Measurements from ENCODE around the gene FOXA2. TPM values are rescaled to one million over a fixed set of nuclear protein-coding genes. Genes with fewer than 3 reads are reported as not detected.

FOXA2 gene
- polyA plus RNA-seq, 1 experiment: not detected

DNA sequence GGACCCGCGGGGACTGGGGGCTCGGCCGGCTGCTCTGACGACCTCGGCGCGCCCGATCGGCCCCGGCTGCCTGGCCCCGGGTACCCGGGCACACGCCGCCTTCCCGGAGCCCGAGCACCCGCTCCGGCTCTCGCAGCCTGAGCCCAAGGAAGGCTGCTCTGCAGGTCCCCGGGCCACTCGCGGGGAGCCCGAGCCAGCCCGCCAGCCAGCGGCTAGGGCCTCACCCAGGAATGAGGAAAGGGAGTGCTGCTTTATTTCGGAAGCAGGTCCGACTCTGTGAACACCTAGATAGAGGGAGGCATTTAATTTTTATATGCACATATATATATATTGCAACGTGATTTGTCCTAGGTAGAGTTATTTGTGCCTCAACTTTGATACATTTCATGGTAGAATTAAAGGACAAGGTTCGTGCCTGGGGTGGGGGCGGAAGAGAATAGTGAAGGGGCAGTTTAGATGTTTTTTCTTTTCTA, 15.5 kb downstream of the FOXA2 start:
- CTCF ChIA-PET: no interaction called here
- POLR2A ChIA-PET: no interaction called here
- Histone ChIP-seq H3K27me3 (ENCODE audit: control insufficient read depth, insufficient read depth, low read length) (peaks cover 15% of the 10 kb centered on the region), H3K36me3 (ENCODE audit: control insufficient read depth, insufficient read depth, low read length) (no peaks in the 10 kb centered on the region), H3K4me3 (ENCODE audit: low read depth, low read length) (no peak overlapping the region)
- DNase-seq (ENCODE audit: low read depth): no peak
- TF ChIP-seq, protein P1, sequence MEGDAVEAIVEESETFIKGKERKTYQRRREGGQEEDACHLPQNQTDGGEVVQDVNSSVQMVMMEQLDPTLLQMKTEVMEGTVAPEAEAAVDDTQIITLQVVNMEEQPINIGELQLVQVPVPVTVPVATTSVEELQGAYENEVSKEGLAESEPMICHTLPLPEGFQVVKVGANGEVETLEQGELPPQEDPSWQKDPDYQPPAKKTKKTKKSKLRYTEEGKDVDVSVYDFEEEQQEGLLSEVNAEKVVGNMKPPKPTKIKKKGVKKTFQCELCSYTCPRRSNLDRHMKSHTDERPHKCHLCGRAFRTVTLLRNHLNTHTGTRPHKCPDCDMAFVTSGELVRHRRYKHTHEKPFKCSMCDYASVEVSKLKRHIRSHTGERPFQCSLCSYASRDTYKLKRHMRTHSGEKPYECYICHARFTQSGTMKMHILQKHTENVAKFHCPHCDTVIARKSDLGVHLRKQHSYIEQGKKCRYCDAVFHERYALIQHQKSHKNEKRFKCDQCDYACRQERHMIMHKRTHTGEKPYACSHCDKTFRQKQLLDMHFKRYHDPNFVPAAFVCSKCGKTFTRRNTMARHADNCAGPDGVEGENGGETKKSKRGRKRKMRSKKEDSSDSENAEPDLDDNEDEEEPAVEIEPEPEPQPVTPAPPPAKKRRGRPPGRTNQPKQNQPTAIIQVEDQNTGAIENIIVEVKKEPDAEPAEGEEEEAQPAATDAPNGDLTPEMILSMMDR (IDR thresholded peaks at IDR 0.05; ENCODE audit: insufficient read depth, low read depth, low read length): no peak

DNA sequence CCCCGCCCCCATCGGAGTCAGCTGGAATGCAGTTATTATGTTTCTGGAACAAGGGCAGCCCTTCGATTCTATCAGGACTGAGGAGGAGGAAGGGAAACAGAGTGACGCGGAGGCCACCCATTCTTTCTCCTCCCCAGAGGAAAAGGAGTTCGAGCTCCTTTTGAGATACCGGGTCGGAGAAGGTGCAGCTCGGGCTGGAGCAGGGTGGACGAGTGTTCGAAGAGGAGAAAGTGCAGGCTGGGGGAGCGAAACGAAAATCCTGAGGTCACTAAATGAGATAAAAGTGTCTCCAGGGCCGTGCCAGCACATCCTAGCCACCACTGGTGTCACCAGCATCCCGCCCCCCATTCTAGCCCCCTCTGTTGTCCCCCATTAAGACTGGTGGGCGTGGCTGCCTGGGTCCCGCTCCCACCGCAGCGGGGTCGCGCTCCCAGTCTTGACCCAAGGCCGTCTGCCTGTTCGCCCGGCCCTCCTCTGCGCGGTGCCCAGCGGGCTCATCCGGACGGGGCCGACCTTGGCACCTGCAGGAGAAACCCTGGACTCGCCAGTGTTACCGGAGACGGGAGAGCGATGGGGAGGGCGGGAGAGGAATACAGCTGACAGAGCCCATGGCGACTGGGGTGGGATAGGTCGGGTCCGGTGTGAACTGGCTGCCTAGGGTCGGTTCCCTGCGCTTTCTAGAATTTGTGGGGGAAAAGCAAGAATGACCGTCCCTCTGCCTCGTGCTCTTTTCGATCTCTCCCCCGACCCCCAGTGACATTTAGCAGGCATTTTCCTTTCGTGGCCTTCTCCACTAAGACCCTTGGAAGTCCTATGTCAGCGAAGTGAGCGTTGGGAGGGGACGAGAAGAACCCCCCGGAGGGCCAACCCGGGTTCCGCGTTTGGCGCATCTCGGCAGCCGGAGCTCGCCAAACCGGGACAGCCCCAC, 16.2 kb downstream of the FOXA2 start:
- ChIA-PET POLR2A (no interaction called here), CTCF (no interaction called here)
- Histone ChIP-seq H3K27me3 (ENCODE audit: control insufficient read depth, insufficient read depth, low read length) (peaks cover 15% of the 10 kb centered on the region), H3K4me3 (ENCODE audit: low read depth, low read length) (no peak overlapping the region), H3K36me3 (ENCODE audit: control insufficient read depth, insufficient read depth, low read length) (no peaks in the 10 kb centered on the region)
- no peak for DNase-seq (ENCODE audit: low read depth)
- TF ChIP-seq, protein P1 (IDR thresholded peaks at IDR 0.05; ENCODE audit: insufficient read depth, low read depth, low read length): no peak

DNA sequence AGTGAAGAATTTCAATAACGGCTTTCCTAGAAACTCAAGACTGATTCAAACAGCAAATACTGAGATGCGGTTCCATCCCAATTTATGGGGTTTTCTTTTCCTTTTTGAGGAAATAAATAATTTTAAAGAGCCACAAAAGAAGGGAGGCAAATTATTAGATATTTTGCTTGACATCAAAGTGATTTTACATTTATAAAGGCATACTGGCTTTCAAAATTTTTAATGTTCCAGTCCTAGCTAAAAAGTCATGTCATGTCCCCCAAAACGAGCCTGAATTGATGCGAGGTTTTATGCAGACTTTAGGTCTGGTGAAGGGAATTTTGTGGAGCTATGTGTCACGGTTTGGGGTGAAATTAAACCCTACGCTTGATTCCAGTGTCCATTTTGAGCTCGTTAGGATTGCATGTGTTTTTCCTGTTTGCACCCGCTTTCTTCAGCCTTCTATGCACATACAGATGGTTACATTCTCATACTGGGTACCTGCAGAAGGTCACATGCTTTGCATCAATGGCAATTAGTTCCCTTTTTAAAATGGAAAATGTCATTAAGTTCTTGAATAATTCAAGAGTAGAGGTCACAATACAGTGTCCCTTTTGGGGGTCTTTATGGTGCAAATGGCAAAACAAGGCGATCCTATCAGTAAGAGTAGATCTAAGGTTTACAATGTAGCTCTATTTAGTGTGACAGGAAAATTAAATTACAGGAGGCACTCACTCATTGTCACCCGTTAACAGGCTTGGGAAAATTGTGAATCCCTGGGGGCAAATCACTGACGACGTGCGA, 17.3 kb downstream of the FOXA2 start:
- ChIA-PET CTCF (no interaction called here), POLR2A (no interaction called here)
- TF ChIP-seq, protein P1 (IDR thresholded peaks at IDR 0.05; ENCODE audit: insufficient read depth, low read depth, low read length): no peak

DNA sequence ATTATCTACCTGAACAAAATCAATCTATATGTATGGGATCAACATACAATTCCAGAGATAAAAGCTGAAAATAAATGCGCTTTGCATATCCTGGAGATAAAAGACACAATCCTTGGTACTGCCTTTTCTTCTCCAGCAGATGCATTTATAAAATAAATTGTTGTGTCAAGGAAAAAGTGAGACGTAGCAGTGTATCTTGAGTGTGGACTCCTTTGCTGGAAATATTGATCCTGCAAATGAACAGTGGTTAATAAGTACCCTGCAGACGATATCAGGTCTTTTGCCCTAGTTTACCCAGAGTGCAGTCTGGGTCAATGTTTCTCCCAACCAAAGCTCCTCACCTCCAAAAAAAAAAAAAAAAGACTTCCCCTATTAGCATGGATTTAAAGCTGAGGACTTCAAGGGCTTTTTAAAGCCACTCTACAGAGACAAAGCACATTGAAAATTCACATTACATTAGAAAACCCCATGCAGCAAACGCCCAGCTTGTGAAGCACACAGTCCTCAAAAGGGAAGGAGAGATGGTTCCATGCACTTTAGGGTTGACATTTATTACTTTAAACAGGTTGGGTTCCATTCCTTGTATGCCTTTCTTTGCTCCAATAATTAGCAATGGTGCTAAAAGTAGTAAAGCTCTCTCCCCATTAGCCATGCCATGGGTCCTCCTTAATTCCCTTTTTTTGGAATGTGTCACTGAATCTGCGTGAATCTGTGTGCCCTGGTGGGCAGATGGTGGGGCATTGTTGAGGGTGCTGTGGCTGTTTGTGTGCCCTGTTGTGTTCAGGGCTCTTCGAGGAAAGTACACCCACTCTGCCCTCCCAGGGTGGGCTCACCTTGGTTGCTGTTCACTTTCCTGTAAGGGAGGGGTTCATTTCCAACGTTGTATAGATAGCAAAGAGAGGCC, 21.1 kb downstream of the FOXA2 start:
- no peak for DNase-seq (ENCODE audit: low read depth)
- H3K27me3 ChIP-seq (ENCODE audit: control insufficient read depth, insufficient read depth, low read length): peaks cover 7% of the 10 kb centered on the region
- ChIA-PET POLR2A (no interaction called here), CTCF (no interaction called here)
- TF ChIP-seq, protein P1 (IDR thresholded peaks at IDR 0.05; ENCODE audit: insufficient read depth, low read depth, low read length): no peak
- H3K4me3 ChIP-seq (ENCODE audit: low read depth, low read length): no peak overlapping the region
- H3K36me3 ChIP-seq (ENCODE audit: control insufficient read depth, insufficient read depth, low read length): no peaks in the 10 kb centered on the region

More for the DNA sequence above, 17.3 kb downstream of the FOXA2 start:
- Histone ChIP-seq H3K4me3 (ENCODE audit: low read depth, low read length) (no peak overlapping the region), H3K36me3 (ENCODE audit: control insufficient read depth, insufficient read depth, low read length) (no peaks in the 10 kb centered on the region), H3K27me3 (ENCODE audit: control insufficient read depth, insufficient read depth, low read length) (peaks cover 13% of the 10 kb centered on the region)
- DNase-seq (ENCODE audit: low read depth): no peak
